ENCODE results near the gene MAP6D1.
A peak's percentile ranks its signal among the peaks of the same experiment; 100 is the strongest.

MAP6D1 gene

DNA sequence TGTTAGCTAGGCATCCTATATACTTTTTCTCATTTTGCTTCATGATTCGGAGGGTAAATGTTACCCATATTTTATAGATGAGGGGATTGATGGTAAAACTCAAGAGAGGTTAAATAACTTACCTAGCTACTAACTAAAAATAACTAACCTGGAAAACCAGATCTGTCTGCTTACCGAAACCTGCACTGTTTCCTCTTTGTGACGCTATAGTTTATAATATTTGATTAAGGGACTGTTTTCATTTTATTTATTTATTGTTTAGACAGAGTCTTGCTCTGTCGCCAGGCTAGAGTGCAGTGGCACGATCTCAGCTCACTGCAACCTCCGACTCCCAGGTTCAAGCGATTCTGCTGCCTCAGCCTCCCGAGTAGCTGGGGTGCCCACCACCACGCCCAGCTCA lies 55.9 kb downstream of the MAP6D1 start:
- in situ Hi-C loops (cut with MboI; ENCODE audit: low pct_unique_long_range_greater_than_20kb, low sequenced_read_pairs, unreplicated experiment), result loop anchor here (10.0 kb wide), 1 partner anchor 295 kb away; no protein-coding TSS in a partner anchor
- TF ChIP-seq, protein P1, sequence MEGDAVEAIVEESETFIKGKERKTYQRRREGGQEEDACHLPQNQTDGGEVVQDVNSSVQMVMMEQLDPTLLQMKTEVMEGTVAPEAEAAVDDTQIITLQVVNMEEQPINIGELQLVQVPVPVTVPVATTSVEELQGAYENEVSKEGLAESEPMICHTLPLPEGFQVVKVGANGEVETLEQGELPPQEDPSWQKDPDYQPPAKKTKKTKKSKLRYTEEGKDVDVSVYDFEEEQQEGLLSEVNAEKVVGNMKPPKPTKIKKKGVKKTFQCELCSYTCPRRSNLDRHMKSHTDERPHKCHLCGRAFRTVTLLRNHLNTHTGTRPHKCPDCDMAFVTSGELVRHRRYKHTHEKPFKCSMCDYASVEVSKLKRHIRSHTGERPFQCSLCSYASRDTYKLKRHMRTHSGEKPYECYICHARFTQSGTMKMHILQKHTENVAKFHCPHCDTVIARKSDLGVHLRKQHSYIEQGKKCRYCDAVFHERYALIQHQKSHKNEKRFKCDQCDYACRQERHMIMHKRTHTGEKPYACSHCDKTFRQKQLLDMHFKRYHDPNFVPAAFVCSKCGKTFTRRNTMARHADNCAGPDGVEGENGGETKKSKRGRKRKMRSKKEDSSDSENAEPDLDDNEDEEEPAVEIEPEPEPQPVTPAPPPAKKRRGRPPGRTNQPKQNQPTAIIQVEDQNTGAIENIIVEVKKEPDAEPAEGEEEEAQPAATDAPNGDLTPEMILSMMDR (IDR thresholded peaks at IDR 0.05; ENCODE audit: extremely low read depth, insufficient read depth, missing control alignments), result no peak

DNA sequence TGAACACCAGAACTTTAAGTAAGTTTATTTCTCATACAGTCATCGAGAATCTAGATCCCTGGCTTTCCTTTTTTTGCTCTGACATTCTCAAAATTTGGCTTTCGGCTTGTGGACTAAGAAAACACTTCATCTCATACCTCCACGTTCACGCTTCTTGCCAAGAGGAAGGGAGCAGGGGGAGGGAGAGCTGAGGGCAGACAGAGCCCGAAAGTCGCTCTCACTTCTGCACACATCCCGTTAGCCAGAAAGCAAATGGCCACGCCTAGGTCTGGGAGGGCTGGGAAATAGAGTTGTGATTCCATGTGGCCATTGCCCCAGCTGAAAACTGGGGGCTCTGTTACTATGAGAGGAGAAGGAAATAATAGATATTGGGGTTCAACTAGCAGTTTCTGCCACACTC lies 57.3 kb downstream of the MAP6D1 start:
- TF ChIP-seq, protein P1 (IDR thresholded peaks at IDR 0.05; ENCODE audit: extremely low read depth, insufficient read depth, missing control alignments), result no peak
- no peak for DNase-seq (ENCODE audit: low spot score)
- in situ Hi-C loops (cut with MboI; ENCODE audit: low pct_unique_long_range_greater_than_20kb, low sequenced_read_pairs, unreplicated experiment), result loop anchor here (10.0 kb wide), 1 partner anchor 293 kb away; no protein-coding TSS in a partner anchor

More for the DNA sequence above, 55.9 kb downstream of the MAP6D1 start:
- no peak for DNase-seq (ENCODE audit: low spot score)

DNA sequence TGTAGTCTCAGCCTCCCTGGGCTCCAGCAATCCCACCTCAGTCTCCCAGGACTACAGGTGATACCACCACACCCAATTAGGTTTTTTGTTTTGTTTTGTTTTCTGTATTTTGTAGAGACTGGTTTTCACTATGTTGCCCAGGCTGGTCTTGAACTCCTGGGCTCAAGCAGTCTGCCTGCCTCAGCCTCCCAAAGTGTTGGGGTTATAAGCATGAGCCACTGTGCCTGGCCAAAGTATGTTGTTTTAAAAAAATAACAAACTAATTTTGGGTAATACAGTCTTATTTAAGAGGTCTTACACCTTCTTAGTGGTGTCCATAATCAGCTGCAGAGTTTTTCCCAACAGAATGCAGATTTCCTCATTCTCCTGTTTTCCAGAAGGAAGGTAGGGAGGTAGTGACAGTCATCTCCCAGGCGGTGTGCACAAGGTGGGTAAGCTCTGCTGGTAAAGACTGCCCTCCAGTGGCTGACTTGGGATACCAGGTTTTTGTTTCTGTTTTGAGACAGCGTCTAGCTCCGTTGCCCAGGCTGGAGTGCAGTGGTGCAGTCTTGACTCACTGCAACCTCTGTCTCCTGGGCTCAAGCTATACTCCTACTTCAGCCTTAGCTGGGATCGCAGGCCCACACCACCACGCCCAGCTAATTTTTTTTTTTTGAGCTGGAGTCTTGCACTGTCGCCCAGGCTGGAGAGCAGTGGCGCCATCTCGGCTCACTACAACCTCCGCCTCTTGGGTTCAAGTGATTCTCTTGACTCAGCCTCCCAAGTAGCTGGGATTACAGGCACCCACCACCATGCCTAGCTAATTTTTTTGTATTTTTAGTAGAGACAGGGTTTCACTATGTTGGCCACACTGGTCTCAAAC lies 58.4 kb downstream of the MAP6D1 start:
- TF ChIP-seq, protein P1 (IDR thresholded peaks at IDR 0.05; ENCODE audit: extremely low read depth, insufficient read depth, missing control alignments), result peak; percentile 83
- DNase-seq (ENCODE audit: low spot score), result peak; percentile 60
- in situ Hi-C loops (cut with MboI; ENCODE audit: low pct_unique_long_range_greater_than_20kb, low sequenced_read_pairs, unreplicated experiment), result loop anchor here (10.0 kb wide), 1 partner anchor 292 kb away; no protein-coding TSS in a partner anchor

DNA sequence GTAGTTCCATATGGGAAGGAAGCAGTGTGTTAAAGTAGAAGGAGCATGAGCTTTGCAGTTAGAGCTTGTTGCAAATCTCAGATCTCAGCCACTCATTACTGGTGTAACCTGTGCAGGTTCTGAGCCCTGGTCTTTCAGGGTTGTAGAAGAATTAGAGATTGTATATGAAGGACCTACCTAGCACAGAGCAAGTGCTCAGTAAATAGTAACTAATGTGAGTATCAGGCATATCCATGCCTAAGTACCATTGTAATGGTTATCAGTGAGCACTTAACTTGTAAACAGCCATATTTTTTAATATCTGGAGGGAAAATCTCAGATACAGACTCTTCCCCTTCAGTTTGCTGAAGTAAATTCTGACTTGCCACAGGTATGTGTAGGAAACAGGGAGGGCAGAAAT lies 59.3 kb downstream of the MAP6D1 start:
- DNase-seq (ENCODE audit: low spot score), result no peak
- TF ChIP-seq, protein P1 (IDR thresholded peaks at IDR 0.05; ENCODE audit: extremely low read depth, insufficient read depth, missing control alignments), result no peak
- in situ Hi-C loops (cut with MboI; ENCODE audit: low pct_unique_long_range_greater_than_20kb, low sequenced_read_pairs, unreplicated experiment), result loop anchor here (10.0 kb wide), 1 partner anchor 291 kb away; no protein-coding TSS in a partner anchor
